ENCODE measurements around the gene GPR35.

Gene GPR35

DNA sequence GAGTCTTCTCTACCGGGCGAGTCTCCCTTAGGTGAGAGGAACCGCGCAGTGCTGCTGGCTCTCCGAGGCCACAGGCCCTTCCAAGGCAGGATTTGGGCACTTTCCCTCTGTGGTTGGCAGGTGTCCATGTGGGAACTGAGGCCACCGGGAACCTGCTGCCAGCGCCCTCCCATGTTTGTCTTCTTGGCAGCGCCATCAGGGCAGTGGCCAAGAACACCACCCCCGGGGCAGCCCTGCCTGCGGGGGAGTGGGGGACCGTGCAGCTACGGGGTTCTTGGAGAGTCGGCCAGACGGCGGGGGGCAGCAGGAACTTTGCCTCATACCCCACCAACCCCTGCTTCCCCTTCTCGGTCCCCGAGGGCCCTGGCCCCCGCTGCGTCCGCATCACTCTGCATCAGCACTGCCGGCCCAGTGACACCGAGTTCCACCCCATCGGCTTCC is 28.8 kb upstream of the GPR35 start:
- ChIA-PET POLR2A (ENCODE audit: low non-redundant PET) (no interaction called here), CTCF (interaction anchor here (0.6 to 0.7 kb wide), 2 partner anchors 19 to 244 kb away, joined by 3 to 4 read pairs; no protein-coding TSS in a partner anchor)
- no peak overlapping the region for H3K27ac ChIP-seq
- no peak for DNase-seq (ENCODE audit: low spot score)
- TF ChIP-seq, protein P1, sequence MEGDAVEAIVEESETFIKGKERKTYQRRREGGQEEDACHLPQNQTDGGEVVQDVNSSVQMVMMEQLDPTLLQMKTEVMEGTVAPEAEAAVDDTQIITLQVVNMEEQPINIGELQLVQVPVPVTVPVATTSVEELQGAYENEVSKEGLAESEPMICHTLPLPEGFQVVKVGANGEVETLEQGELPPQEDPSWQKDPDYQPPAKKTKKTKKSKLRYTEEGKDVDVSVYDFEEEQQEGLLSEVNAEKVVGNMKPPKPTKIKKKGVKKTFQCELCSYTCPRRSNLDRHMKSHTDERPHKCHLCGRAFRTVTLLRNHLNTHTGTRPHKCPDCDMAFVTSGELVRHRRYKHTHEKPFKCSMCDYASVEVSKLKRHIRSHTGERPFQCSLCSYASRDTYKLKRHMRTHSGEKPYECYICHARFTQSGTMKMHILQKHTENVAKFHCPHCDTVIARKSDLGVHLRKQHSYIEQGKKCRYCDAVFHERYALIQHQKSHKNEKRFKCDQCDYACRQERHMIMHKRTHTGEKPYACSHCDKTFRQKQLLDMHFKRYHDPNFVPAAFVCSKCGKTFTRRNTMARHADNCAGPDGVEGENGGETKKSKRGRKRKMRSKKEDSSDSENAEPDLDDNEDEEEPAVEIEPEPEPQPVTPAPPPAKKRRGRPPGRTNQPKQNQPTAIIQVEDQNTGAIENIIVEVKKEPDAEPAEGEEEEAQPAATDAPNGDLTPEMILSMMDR (conservative IDR thresholded peaks at IDR 0.05; ENCODE audit: low read depth): no peak

DNA sequence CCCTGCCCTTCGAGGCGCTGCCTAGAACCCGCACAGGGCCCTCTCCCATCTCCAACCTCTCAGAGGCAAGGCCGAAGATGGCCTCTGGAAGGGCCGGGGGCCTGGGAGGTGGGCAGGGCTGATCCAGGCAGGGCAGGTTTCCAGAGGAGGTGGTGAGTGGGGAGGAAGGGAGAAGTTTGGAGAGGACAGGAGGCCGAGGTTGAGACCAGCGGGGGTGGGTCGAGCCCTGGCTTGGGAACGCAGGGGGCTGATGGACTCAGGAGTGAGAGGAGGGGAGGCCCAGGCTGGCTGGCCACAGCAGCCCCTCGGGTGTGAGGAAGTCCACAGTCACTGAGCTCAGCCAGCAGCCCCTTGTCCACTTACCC is 28.2 kb upstream of the GPR35 start:
- DNase-seq (ENCODE audit: low spot score): no peak
- no peak overlapping the region for H3K27ac ChIP-seq
- POLR2A ChIA-PET (ENCODE audit: low non-redundant PET): no interaction called here
- TF ChIP-seq, protein P1 (conservative IDR thresholded peaks at IDR 0.05; ENCODE audit: low read depth): no peak
- CTCF ChIA-PET: interaction anchor here (0.7 kb wide), 1 partner anchor 20 kb away, joined by 3 read pairs; no protein-coding TSS in a partner anchor

DNA sequence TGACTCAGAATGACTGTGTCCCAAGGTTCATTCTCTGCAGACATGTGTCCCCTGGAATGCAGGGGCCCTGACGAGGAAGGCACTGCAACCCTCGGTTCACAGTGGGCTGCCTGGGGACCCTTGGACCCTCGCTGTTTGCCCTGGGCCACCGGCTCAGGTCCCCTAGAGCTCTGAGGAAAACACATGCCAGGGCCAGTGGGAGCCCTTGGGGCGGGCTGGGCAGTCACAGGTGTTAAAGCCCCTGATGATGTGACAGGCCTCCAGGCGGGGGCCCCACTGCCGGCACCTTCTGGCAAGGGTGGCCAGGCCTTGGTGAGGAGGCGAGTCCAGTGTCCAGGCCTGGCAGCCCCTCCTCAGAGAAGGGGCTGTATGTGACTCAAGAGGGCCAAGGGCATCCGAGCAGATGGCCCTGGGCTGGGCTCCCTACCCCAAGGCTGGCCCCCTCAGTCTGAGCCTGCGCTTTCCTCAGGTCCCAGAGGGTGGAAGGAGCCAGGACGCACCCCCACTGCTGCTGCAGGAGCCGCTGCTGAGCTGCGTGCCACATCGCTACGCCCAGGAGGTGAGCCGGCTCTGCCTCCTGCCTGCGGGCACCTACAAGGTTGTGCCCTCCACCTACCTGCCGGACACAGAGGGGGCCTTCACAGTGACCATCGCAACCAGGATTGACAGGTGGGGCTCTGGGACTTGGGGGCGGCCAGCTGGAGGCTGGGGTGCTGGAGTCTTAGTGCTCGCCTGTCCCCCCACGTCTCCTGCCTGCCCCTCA is 27.7 kb upstream of the GPR35 start:
- DNase-seq (ENCODE audit: low spot score): no peak
- H3K27ac ChIP-seq: no peak overlapping the region
- ChIA-PET POLR2A (ENCODE audit: low non-redundant PET) (no interaction called here), CTCF (interaction anchor here (0.7 kb wide), 1 partner anchor 21 kb away, joined by 3 read pairs; no protein-coding TSS in a partner anchor)
- TF ChIP-seq, protein P1 (conservative IDR thresholded peaks at IDR 0.05; ENCODE audit: low read depth): no peak

DNA sequence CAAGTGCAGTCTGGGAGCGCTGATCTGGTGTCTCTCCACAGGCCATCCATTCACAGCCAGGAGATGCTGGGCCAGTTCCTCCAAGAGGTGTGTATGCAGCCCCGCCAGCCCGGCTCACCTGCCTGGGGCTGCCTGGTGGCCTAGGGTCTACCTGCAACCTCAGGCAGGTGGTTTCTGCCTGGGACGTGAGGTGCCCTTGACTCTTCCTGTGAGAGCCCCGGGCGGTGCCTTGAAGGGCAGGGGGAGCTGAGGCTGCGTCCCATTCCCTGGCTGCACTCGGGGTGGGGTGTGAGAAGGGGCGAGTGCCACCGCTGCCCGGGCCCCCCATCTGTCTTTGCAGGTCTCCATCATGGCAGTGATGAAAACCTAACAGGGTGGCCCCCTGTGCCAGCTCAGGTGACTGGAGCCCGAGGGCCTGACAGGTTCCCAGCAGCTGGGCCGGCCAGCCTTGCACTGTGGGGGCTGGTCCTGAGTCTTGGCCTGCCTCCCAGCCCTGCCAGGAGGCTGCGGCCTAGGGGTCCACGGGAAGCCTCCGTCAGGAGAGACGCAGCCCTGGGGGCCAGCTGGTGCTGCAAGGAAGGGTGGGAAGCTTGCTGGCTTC is 26.9 kb upstream of the GPR35 start:
- 0 out of 2 replicates have a peak overlapping the region, but pooled peaks have one; percentile 18 for H3K27ac ChIP-seq
- TF ChIP-seq, protein P1 (conservative IDR thresholded peaks at IDR 0.05; ENCODE audit: low read depth): no peak
- DNase-seq (ENCODE audit: low spot score): no peak
- ChIA-PET POLR2A (ENCODE audit: low non-redundant PET) (no interaction called here), CTCF (no interaction called here)

DNA sequence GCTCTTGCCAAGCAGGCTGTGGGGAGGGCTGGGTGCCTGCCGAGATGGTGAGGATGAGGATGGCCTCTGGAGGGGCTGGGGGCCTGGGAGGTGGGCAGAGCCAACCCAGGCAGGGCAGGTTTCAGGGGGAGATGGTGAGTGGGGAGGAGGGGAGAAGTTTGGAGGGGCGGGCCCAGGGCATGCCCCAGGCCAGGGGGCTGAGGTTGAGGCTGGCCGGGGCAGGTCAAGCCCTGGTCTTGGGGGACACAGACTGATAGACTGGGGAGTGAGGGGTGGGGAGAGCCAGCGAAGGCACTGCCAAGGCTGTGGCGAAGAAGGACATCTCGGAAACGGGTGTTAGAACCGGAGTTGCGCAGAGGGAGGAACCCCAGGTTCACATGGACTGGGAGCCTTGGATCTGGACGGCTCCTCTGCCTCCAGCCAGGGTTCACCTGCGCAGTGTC is 26.1 kb upstream of the GPR35 start:
- H3K27ac ChIP-seq: peak overlapping the region; percentile 18; the same call in 1 of the 2 replicates
- CTCF ChIA-PET: no interaction called here
- POLR2A ChIA-PET (ENCODE audit: low non-redundant PET): no interaction called here

DNA sequence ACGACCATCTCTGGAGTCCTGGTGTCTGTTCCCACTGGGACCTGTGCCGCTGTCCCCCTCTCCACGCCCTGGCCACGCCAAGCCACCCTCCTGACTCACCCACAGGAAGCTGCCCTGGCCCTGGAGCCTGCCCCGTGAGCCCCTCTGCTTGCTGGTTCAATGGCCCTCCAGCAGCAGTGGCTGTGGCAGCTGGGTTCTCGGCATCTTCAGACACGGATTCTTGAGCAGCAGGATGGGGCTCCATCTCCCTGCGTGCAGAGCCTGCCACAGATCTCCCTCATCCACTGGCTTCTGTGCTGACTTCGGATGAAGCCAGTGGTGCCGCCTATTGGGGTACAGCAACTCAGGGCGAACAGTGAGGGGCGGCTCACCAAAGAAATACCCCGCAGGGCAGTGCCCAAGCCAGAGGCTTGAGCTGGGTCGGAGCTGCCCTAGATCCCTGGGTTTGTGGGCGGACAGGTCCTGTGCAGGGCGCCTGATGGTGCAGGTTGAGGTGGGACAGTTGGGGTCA is 24.8 kb upstream of the GPR35 start:
- TF ChIP-seq, protein P1 (conservative IDR thresholded peaks at IDR 0.05; ENCODE audit: low read depth): no peak
- peak overlapping the region; percentile 18 for H3K27ac ChIP-seq
- no peak for DNase-seq (ENCODE audit: low spot score)
- POLR2A ChIA-PET (ENCODE audit: low non-redundant PET): no interaction called here
- CTCF ChIA-PET: no interaction called here

More for the DNA sequence above, 26.1 kb upstream of the GPR35 start:
- TF ChIP-seq, protein P1 (conservative IDR thresholded peaks at IDR 0.05; ENCODE audit: low read depth): no peak
- DNase-seq (ENCODE audit: low spot score): no peak
